SK-N-SH (cell line): ENCODE results near the gene NRN1L. TPM values are rescaled to one million over a fixed set of nuclear protein-coding genes. Genes with fewer than 3 reads are reported as not detected.

Source experiments
- CTCF ChIA-PET: fragments of 300-600, 350-600 bp; formaldehyde crosslinking; extraction: SDS; loops from one replicate; lab custom pipeline; 2021; lab: Yijun Ruan, JAX
- POLR2A ChIA-PET: fragments of 350-600 bp; sonication (Branson Sonifier 250); formaldehyde crosslinking; extraction: SDS; loops from one replicate; lab custom pipeline; 2020; ENCODE audit warnings: antibody characterized with exemption, inconsistent platforms; lab: Yijun Ruan, JAX
- DNase-seq: peaks from one replicate; pipeline ENCODE4 v3.0.0; 2012
- H2AFZ ChIP-seq: fragments of 200-600 bp; sonication (generic); 2 replicates; pipeline ENCODE4 v1.8.1; 2016; ENCODE audit warnings: antibody characterized with exemption, mild to moderate bottlenecking, low read depth
- H3F3A ChIP-seq: fragments of 200-600 bp; sonication (generic); replicated peaks from 2 replicates; pipeline ENCODE3; 2016; ENCODE audit warnings: antibody characterized with exemption, mild to moderate bottlenecking; ENCODE audit not compliant: insufficient read depth
- H3K27ac ChIP-seq, 2 experiments: fragments of 200-500 bp in 1 of 2; fragments of 200-600 bp in 1 of 2; sonication (Bioruptor generic) in 1 of 2; sonication (generic), shearing (Covaris generic) in 1 of 2; 2 replicates each; pipeline versions ENCODE4 v1.5.1 to v1.6.1; 2014 to 2016; ENCODE audit warnings: low read depth in 2 of 2, inconsistent platforms in 1 of 2, low read length in 1 of 2, mild to moderate bottlenecking in 1 of 2, mixed read lengths in 1 of 2
- H3K27me3 ChIP-seq: fragments of 200-600 bp; sonication (generic), shearing (Covaris generic); 2 replicates; pipeline ENCODE4 v1.6.1; 2016; ENCODE audit warnings: mixed run types; ENCODE audit not compliant: insufficient read depth
- H3K36me3 ChIP-seq, 2 experiments: fragments of 200-500 bp in 1 of 2; fragments of 200-600 bp in 1 of 2; sonication (Bioruptor generic) in 1 of 2; sonication (generic) in 1 of 2; replicated peaks in 1 of 2; 2 replicates each; pipeline versions ENCODE3 to v1.5.1; 2014 to 2016; ENCODE audit warnings: low read length in 1 of 2, mild to moderate bottlenecking in 1 of 2; ENCODE audit not compliant: insufficient read depth in 2 of 2, control insufficient read depth in 1 of 2
- H3K4me1 ChIP-seq, 2 experiments: fragments of 200-500 bp in 1 of 2; fragments of 200-600 bp in 1 of 2; sonication (Bioruptor generic) in 1 of 2; sonication (generic), shearing (Covaris generic) in 1 of 2; 2 replicates each; pipeline versions ENCODE4 v1.5.1 to v1.6.1; 2014 to 2016; ENCODE audit warnings: low read depth in 1 of 2, low read length in 1 of 2, mixed run types in 1 of 2; ENCODE audit not compliant: insufficient read depth in 2 of 2, control insufficient read depth in 1 of 2
- H3K4me2 ChIP-seq: fragments of 200-600 bp; sonication (generic), shearing (Covaris generic); 2 replicates; pipeline ENCODE4 v1.6.1; 2017; ENCODE audit warnings: mixed run types
- H3K4me3 ChIP-seq, 2 experiments: fragments of 200-500 bp in 1 of 2; fragments of 200-600 bp in 1 of 2; sonication (Bioruptor generic) in 1 of 2; sonication (generic), shearing (Covaris generic) in 1 of 2; 2 replicates each; pipeline versions ENCODE4 v1.5.1 to v1.8.1; 2014 to 2016; ENCODE audit warnings: low read depth in 2 of 2, inconsistent platforms in 1 of 2, low read length in 1 of 2, mild to moderate bottlenecking in 1 of 2, mixed read lengths in 1 of 2, moderate library complexity in 1 of 2
- H3K79me2 ChIP-seq: fragments of 200-600 bp; sonication (generic); 2 replicates; pipeline ENCODE4 v1.8.1; 2017; ENCODE audit warnings: mild to moderate bottlenecking; ENCODE audit not compliant: insufficient read depth
- H3K9ac ChIP-seq: fragments of 200-600 bp; sonication (generic); 2 replicates; pipeline ENCODE4 v1.6.1; 2017; ENCODE audit warnings: mixed run types
- H3K9me2 ChIP-seq: fragments of 200-600 bp; sonication (generic); 2 replicates; pipeline ENCODE4 v1.6.1; 2017; ENCODE audit warnings: mixed run types
- H3K9me3 ChIP-seq: fragments of 200-600 bp; sonication (generic); 2 replicates; pipeline ENCODE4 v1.6.1; 2017; ENCODE audit warnings: mixed run types, mild to moderate bottlenecking, moderate library complexity
- H4K20me1 ChIP-seq: fragments of 200-600 bp; sonication (generic); 2 replicates; pipeline ENCODE4 v1.6.1; 2017; ENCODE audit warnings: mild to moderate bottlenecking, mixed run types; ENCODE audit not compliant: insufficient read depth
- CHD2 ChIP-seq: fragments of 150-350 bp; IDR thresholded peaks from 2 replicates; pipeline ENCODE4 v1.6.1; 2018; ENCODE audit warnings: low read length; ENCODE audit not compliant: partially characterized antibody
- CTCF ChIP-seq: fragments of 200-600 bp; sonication (generic); IDR thresholded peaks from 2 replicates; pipeline ENCODE4 v1.6.1; 2017; ENCODE audit warnings: antibody characterized with exemption, mild to moderate bottlenecking, moderate library complexity
- EZH2phosphoT487 ChIP-seq: fragments of 200-600 bp; sonication (generic); IDR thresholded peaks from 2 replicates; pipeline ENCODE4 v1.6.1; 2017; ENCODE audit warnings: low read depth, mixed run types, mild to moderate bottlenecking, antibody characterized with exemption, moderate library complexity, borderline replicate concordance
- FOXJ3 ChIP-seq: sonication (generic); formaldehyde crosslinking; IDR thresholded peaks from 2 replicates; pipeline ENCODE4 v1.5.1; 2020; ENCODE audit warnings: mild to moderate bottlenecking, missing genetic modification reagents
- GABPA ChIP-seq: IDR thresholded peaks from 2 replicates; pipeline ENCODE4 v1.4.0; 2012; ENCODE audit warnings: low read depth, mild to moderate bottlenecking
- JUND ChIP-seq: IDR thresholded peaks from 2 replicates; pipeline ENCODE4 v1.4.0; 2012
- POLR2AphosphoS5 ChIP-seq: IDR thresholded peaks from 2 replicates; pipeline ENCODE4 v1.6.1; 2012; ENCODE audit warnings: low read depth, low read length
- RAD21 ChIP-seq: IDR thresholded peaks from 2 replicates; pipeline ENCODE4 v1.6.1; 2012; ENCODE audit warnings: mild to moderate bottlenecking, low read length
- REST ChIP-seq: IDR thresholded peaks from 2 replicates; pipeline ENCODE4 v1.6.1; 2012; ENCODE audit warnings: mild to moderate bottlenecking, low read depth, low read length, moderate library complexity
- SIN3A ChIP-seq: IDR thresholded peaks from 2 replicates; pipeline ENCODE4 v1.6.1; 2012; ENCODE audit warnings: low read depth, mild to moderate bottlenecking, low read length, moderate library complexity, borderline replicate concordance
- SMC3 ChIP-seq: IDR thresholded peaks from 2 replicates; pipeline ENCODE4 v1.6.1; 2012; ENCODE audit warnings: low read depth, low read length, improper control_type of control experiment
- TAF1 ChIP-seq: IDR thresholded peaks from 2 replicates; pipeline ENCODE4 v1.6.1; 2012; ENCODE audit warnings: low read depth, mild to moderate bottlenecking, low read length, moderate library complexity, borderline replicate concordance
- TCF12 ChIP-seq: IDR thresholded peaks from 2 replicates; pipeline ENCODE4 v1.4.0; 2012
- USF2 ChIP-seq: fragments of 150-350 bp; IDR thresholded peaks from 2 replicates; pipeline ENCODE4 v1.6.1; 2017; ENCODE audit warnings: antibody characterized with exemption, low read length, low read depth, borderline replicate concordance
- YY1 ChIP-seq: IDR thresholded peaks from 2 replicates; pipeline ENCODE4 v1.4.0; 2012; ENCODE audit warnings: low read depth, mild to moderate bottlenecking
- WGBS: methylation state at CpG from one replicate; pipeline ENCODE4 v1.1.6; 2017; ENCODE audit warnings: low lambda C conversion rate; 5-methylcytosine and 5-hydroxymethylcytosine counted together
- polyA plus RNA-seq, 3 experiments: library from polyadenylated mRNA; depleted of rRNA; stranded (reverse); fragments of >200 nt; gene quantifications; 2 replicates each; pipeline ENCODE4 v1.2.3, GENCODE V29; 2012

NRN1L gene
- polyA plus RNA-seq, 1 of the 3 experiments (the other 2 are of a cell fraction), result 0.41 TPM

- TF ChIP-seq REST, result no peak
- TF ChIP-seq GABPA, result no peak
- no peak for TF ChIP-seq JUND
- no peak for TF ChIP-seq CTCF
- no peak for TF ChIP-seq USF2
- no peak for TF ChIP-seq EZH2phosphoT487
- TF ChIP-seq TCF12, result no peak
- TF ChIP-seq, all 33 proteins: peak for 0
These were observed 47.8 kb downstream of the NRN1L start (continued) for GRCh38 chr16:67932462-67932840.

GRCh38 chr16:67933805-67934204, 49.1 kb downstream of the NRN1L start:
- WGBS, result 90% methylated on average over 6 of the region's 7 CpGs
- Histone ChIP-seq H3K9me3 (no peaks in the 10 kb centered on the region), H3K4me3 (no peak overlapping the region), H4K20me1 (peaks cover 2% of the 10 kb centered on the region), H3K27me3 (no peaks in the 10 kb centered on the region), H3K36me3 (peaks cover 0 to 25% of the 10 kb centered on the region in 2 experiments), H3K27ac (no peak overlapping the region), H3K9me2 (no peaks in the 10 kb centered on the region), H3K4me1 (peaks cover 11 to 24% of the 10 kb centered on the region in 2 experiments; a peak in 2 of 4 replicates)
- CTCF ChIA-PET, result interaction anchor here (0.6 to 28.1 kb wide), 6 partner anchors 13 to 412 kb away, joined by 3 to 564 read pairs (median 7); partner anchors contain the start of genes EDC4, NRN1L and PSKH1
- POLR2A ChIA-PET, result interaction anchor here (1.1 to 2.5 kb wide), 3 partner anchors 9 to 274 kb away, joined by 3 to 12 read pairs (median 4); partner anchors contain the start of genes ACD and NRN1L
- TF ChIP-seq JUND (no peak), YY1 (no peak), TCF12 (no peak), SIN3A (no peak), TAF1 (no peak), CHD2 (no peak), RAD21 (no peak), POLR2AphosphoS5 (no peak), SMC3 (no peak), FOXJ3 (CRISPR knock-in tag) (no peak)
- TF ChIP-seq, all 33 proteins: peak for 0
- Histone ChIP-seq H3K4me2 (no peak overlapping the region), H3K9ac (no peak overlapping the region), H2AFZ (no peak overlapping the region), H3K79me2 (peaks cover 19% of the 10 kb centered on the region), H3F3A (peaks cover 5% of the 10 kb centered on the region)
- DNase-seq, result no peak
